GM19025 (cell line): ENCODE measurements around the gene PELO.

Source experiments
- ATAC-seq: cut with Tn5 transposase; IDR thresholded peaks from one replicate; pipeline ENCODE4 v1.9.1; 2021; ENCODE audit warnings: mild to moderate bottlenecking, low read depth, moderate library complexity; ENCODE audit not compliant: unreplicated experiment

PELO gene

DNA sequence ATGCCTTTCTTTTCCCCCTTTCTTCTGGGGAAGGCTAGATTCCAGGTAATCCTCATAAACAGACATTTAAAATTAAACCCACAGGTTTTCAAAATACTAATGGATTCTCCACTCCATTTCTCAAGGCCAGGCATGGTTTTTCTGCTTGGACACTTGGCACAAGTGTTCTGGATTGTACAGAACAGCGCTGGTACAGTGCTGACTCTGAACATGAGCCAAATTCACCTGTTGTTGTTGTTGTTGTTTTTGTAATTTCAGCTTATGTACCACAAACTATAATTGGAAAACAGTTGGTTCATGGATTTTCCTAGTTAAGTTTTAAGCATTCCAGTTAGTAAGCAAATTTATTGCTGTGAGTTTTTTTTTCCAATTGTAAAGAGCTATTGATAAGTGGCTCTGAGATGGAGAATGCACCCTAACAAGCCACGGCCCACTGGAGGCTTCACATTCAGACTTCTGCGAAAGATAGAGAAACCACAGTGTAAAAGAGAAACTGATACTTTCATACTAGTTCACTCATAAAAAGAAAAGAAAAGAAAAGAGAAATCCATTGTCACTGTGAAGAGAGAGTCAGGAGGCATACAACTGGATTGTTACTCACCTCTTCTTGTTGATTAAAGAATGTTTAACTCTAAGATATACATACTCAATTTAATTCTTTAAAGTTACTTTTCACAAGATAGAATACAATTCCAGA, 16.2 kb upstream of the PELO start:
- ATAC-seq: peak; percentile 95

- ATAC-seq: no peak
Observed at GRCh38 chr5:52772668-52773067, 15.0 kb upstream of the PELO start.

GRCh38 chr5:52773342-52773741, 14.4 kb upstream of the PELO start:
- no peak for ATAC-seq

GRCh38 chr5:52774005-52774410, 13.7 kb upstream of the PELO start:
- ATAC-seq: no peak

- ATAC-seq: no peak
Observed at GRCh38 chr5:52776116-52776515, 11.6 kb upstream of the PELO start.

- no peak for ATAC-seq
Observed at GRCh38 chr5:52777186-52777585, 10.5 kb upstream of the PELO start.

DNA sequence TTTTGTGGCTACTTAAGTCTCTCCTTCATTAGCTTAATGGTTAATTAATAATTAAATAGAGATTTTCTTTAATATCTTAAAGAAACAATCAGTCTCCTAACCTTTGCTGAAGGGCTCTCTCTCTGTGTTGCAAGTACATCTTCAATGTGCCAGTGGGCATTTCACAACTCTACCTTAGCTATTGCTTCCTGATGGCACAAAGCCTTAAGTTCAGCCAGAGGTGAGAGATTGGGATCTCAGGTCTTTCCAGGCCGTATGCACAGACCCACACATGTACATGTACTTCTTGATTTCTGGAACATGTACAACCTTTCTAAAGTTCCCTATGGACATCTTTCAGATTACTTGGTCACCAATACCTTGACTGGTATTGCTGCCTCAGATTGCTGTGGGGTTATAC, 8.9 kb upstream of the PELO start:
- ATAC-seq: no peak

DNA sequence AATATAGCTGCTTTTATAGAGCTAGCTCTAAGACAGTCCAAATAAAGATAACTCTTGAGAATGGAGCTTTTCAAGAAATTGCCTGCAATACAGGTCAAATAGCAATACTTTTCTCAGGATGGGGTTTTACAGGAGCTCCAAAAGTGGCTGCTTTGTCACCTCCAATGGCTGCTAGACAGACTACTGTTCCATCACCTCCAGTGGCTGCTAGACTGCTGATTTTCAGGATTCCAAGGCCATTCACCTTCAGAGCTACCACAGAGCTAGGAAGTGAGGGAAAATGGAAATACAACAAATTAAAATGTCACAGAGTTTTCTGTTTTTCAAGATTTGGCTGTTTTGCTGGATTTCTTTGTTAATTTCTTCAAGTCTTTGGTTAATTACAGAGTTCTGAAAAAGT, 8.5 kb upstream of the PELO start:
- no peak for ATAC-seq

GRCh38 chr5:52783226-52783959, 4.3 kb upstream of the PELO start:
- no peak for ATAC-seq

DNA sequence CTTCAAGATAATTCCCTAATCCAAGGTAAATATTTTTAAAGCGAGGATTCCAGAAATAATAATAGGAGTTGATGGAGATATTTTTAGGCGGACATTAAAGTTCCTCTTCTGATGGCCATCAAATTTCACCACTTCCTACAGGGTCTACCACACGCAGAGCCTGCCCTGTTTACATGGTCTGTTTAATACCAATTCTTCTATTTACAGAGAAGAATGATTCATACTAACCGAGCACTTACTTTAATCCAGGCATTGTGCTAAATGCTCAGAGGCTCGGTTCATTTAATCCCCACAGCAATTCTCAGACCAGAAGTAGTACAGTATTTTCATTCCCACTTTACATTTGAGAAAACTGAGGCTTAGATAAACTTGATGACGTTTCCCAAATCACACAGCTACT, 3.0 kb upstream of the PELO start:
- ATAC-seq: no peak

- no peak for ATAC-seq
Observed at GRCh38 chr5:52786391-52786790, 1.3 kb upstream of the PELO start.

DNA sequence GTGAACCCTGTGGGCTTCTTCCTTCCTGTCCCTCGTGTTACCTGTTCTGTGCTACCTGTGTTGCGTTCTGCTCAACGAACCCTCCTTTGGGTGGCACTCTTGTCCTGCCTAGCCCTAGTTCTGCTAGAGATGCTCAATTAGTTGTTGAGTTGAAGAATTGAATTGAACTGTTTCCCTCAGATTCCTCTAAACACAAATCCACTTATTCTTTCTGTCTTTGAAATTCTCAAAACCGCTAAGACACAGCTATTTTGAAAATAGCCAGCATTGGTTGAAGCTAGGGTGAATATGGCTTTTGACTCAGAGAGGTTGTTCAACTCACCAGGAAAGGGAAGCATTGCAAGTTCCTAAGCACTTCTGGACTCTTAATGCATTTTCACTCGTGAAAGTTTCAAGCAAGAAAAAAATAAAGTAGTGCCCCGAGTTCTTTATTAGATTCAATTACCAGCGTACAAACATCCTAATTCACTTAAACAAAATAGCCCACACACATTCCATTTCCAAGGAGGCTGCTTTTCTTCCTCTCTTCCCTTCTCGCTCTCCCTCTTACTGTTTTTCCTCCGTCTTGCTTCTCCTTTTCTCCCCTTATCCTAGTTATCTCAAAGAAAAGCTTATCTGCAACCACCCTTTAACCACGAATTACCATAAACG, 642 bp upstream of the PELO start:
- peak; percentile 26 for ATAC-seq

DNA sequence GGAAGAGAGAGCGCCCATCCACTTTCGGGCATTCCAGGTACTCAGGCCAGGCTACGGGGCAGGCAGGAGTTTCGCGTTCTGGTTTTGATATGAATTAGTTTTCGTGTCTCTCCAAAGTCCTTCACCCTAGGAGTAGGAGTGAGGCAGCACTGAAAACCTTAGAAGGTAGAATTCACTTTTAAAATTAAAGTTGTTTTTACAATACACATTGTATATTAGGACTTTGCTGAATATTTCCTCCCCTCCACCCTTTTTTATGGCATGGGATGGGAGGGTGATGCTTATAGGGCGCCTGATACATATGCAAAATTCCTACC, 747 bp downstream of the PELO start:
- no peak for ATAC-seq

GRCh38 chr5:52789378-52789777, 1.7 kb downstream of the PELO start:
- ATAC-seq: no peak

GRCh38 chr5:52789851-52790250, 2.1 kb downstream of the PELO start:
- no peak for ATAC-seq

DNA sequence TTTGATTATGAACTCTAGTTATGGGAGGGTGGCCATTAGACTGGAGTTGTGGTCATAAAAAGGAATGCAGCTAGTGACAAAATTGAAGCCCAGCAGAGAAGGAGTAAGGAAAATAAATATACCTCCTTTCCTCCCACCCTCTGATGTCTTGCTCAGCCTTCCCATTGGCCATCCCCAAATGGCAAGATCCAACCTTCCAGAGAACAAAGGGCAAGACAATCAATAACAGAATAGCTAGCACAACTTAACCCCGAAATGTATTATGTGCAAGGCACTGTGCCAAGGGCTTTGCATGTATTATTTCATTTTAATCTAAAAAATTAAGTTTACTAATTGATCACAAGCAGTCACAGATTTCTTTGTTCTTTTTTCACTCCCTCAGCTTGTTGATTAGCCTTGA, 3.6 kb downstream of the PELO start:
- no peak for ATAC-seq

DNA sequence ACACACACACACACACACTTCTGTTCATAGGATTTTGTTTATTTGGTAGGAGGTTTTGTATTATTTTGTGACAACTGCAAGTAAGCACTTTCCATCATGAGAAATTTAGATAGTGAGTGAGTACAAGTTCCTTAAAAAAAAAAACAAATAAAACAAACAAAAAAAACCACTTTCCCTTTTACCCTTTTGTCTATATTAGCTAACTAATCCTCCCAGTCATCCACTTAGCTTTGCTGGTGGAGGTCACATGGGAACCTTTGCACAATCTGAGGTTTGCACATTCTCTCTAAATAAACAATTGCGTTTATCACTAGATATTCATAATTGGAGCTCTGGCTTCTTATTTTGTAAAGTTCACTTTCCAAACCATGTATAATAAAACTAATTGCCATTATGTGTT, 6.8 kb downstream of the PELO start:
- no peak for ATAC-seq

DNA sequence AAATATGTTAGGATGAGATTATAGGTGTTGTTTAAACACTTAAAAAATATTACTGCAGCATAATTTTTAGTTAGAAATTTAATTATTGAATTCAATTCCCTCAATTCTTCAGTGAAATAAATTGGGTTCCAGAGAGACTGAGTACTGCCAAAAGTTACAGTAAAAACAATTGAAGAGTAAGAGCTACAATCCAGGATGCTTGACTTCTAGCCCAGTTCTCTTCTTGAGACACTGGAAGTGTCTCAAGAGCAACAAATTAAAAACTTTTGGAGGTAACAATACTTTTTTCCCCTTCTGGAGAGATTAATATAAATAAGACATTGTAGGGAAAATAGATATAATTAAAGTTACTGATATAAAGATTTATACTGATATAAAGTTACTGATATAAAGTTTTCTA, 8.3 kb downstream of the PELO start:
- no peak for ATAC-seq

GRCh38 chr5:52796516-52797103, 8.9 kb downstream of the PELO start:
- no peak for ATAC-seq

GRCh38 chr5:52798938-52799337, 11.2 kb downstream of the PELO start:
- ATAC-seq: no peak

DNA sequence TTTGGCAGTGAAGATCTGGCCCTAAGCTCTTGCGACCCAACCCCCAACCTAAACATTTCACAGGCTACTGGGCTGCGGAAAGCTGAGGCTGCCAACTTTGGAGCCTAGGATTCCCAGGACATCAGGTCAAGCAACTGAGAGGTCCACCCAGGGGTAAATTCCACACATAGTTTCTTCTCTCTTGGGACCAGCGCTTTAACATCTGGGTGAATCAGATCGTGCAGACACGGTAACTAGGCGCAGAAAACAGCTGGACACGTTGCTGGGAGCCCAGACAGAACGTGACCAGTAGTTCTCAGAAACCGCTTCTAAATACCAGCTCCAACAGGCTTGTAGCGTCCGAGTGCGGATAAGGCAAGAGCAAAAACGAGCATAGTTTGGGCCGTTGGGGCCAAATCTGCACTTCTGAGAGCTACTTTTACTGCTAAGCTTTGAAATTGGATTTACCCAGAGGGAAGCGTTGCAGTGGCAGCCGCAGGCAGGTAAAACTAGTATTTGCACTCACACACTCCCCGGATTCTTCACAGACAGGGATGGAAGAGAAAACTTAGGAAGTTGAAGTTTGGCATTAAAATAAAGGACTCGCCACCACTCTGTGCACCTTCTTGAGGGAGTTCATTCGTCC, 11.8 kb downstream of the PELO start:
- ATAC-seq: peak; percentile 18
